ENCODE data around the gene FITM1. TPM values are rescaled to one million over a fixed set of nuclear protein-coding genes. Genes with fewer than 3 reads are reported as not detected.

The FITM1 gene
- polyA plus RNA-seq, 2 of the 4 experiments (the other 2 are of a cell fraction) = 0.06 TPM; not detected in 1

GRCh38 chr14:24149302-24149969 is 19.0 kb downstream of the FITM1 start:
- CTCF ChIA-PET = interaction anchor here (0.6 to 12.6 kb wide), 4 partner anchors 8 to 964 kb away, joined by 4 to 168 read pairs (median 10); partner anchors contain the start of genes EMC9, IRF9 and PSME1
- Histone ChIP-seq H3K4me3 (no peak overlapping the region), H3K9me3 (no peaks in the 10 kb centered on the region), H3K27ac (no peak overlapping the region), H3K4me2 (no peak overlapping the region), H3K4me1 (peaks cover 14% of the 10 kb centered on the region)
- POLR2A ChIA-PET = interaction anchor here (1.5 kb wide), 1 partner anchor 64 kb away, joined by 3 read pairs; the partner anchor contains the start of gene CHMP4A
- FAIRE-seq (no peak), DNase-seq (ENCODE audit: low read depth in 1 of 2, low spot score in 1 of 2) (no peak), ATAC-seq (no peak)
- 95% methylated on average over 3 of the region's 3 CpGs for WGBS (ENCODE audit: missing lambda C conversion rate)
- TF ChIP-seq BHLHE40 (IDR thresholded peaks at IDR 0.05; ENCODE audit: low read depth, low read length) = no peak
- TF ChIP-seq ZSCAN20 (CRISPR knock-in tag; IDR thresholded peaks at IDR 0.05) = no peak
- no peak for TF ChIP-seq KDM1A (IDR thresholded peaks at IDR 0.05; ENCODE audit: low read depth)
- no peak for TF ChIP-seq RCOR1 (IDR thresholded peaks at IDR 0.05; ENCODE audit: low read depth, low read length)
- TF ChIP-seq CBX8 (IDR thresholded peaks at IDR 0.05) = no peak
- TF ChIP-seq MAZ (IDR thresholded peaks at IDR 0.05; ENCODE audit: borderline replicate concordance, low read depth, low read length) = no peak
- TF ChIP-seq PHF8 (IDR thresholded peaks at IDR 0.05; ENCODE audit: borderline replicate concordance, low read depth) = no peak
- TF ChIP-seq ELK1 (IDR thresholded peaks at IDR 0.05; ENCODE audit: low read depth, low read length) = no peak
- TF ChIP-seq CHD4 (IDR thresholded peaks at IDR 0.05; ENCODE audit: borderline replicate concordance) = no peak
- TF ChIP-seq EHMT2 (IDR thresholded peaks at IDR 0.05; ENCODE audit: low read depth) = no peak
- TF ChIP-seq NFE2L2 (conservative IDR thresholded peaks at IDR 0.05; ENCODE audit: low read length) = no peak
- TF ChIP-seq MAX (IDR thresholded peaks at IDR 0.05) = no peak
- no peak for TF ChIP-seq HEYL (CRISPR knock-in tag; IDR thresholded peaks at IDR 0.05)
- no peak for TF ChIP-seq HES2 (IDR thresholded peaks at IDR 0.05)
- no peak for TF ChIP-seq ATOH8 (CRISPR knock-in tag; IDR thresholded peaks at IDR 0.05; ENCODE audit: low read depth)

GRCh38 chr14:24150061-24150460 is 19.6 kb downstream of the FITM1 start:
- CTCF ChIA-PET = interaction anchor here (2.8 to 12.6 kb wide), 2 partner anchors 9 to 12 kb away, joined by 10 to 168 read pairs; partner anchors contain the start of genes EMC9 and IRF9
- H3K27ac ChIP-seq = no peak overlapping the region
- H3K9me3 ChIP-seq = no peaks in the 10 kb centered on the region
- WGBS (ENCODE audit: missing lambda C conversion rate) = 89% methylated on average over 9 of the region's 9 CpGs
- TF ChIP-seq HOXA7 (CRISPR knock-in tag; IDR thresholded peaks at IDR 0.05) (no peak), ZNF302 (CRISPR knock-in tag; IDR thresholded peaks at IDR 0.05) (no peak), SMC3 (IDR thresholded peaks at IDR 0.05) (no peak), HOXB13 (CRISPR knock-in tag; IDR thresholded peaks at IDR 0.05; ENCODE audit: low read depth) (no peak), ELK1 (IDR thresholded peaks at IDR 0.05; ENCODE audit: low read depth, low read length) (no peak), EHF (CRISPR knock-in tag; IDR thresholded peaks at IDR 0.05) (no peak), HMGXB4 (CRISPR knock-in tag; IDR thresholded peaks at IDR 0.05; ENCODE audit: borderline replicate concordance) (no peak), KDM5A (IDR thresholded peaks at IDR 0.05) (no peak), GATA3 (IDR thresholded peaks at IDR 0.05; ENCODE audit: borderline replicate concordance) (no peak), CEBPB (IDR thresholded peaks at IDR 0.05) (no peak), KDM1A (IDR thresholded peaks at IDR 0.05; ENCODE audit: low read depth) (no peak), ZSCAN20 (CRISPR knock-in tag; IDR thresholded peaks at IDR 0.05) (no peak), EP300 (IDR thresholded peaks at IDR 0.05) (no peak)
- POLR2A ChIA-PET = interaction anchor here (1.5 to 2.1 kb wide), 2 partner anchors 11 to 64 kb away, joined by 3 to 6 read pairs; partner anchors contain the start of genes CHMP4A and IRF9
- no peak for ATAC-seq
- peaks cover 14% of the 10 kb centered on the region for H3K4me1 ChIP-seq
- no peak overlapping the region for H3K4me2 ChIP-seq
- no peak for FAIRE-seq
- DNase-seq (ENCODE audit: low read depth in 1 of 2, low spot score in 1 of 2) = no peak
- no peak overlapping the region for H3K4me3 ChIP-seq

Measured in A549 (cell line).